H9 (cell line): ENCODE results near the gene AP1S3. TPM values are rescaled to one million over a fixed set of nuclear protein-coding genes. Genes with fewer than 3 reads are reported as not detected.

Source experiments
- DNase-seq: peaks from one replicate; pipeline ENCODE4 v3.0.0-alpha.2; 2017
- H2AFZ ChIP-seq: one replicate; pipeline ENCODE4 v1.6.1; 2013; ENCODE audit warnings: mild to moderate bottlenecking, low read length, control low read depth, moderate library complexity
- H2AK5ac ChIP-seq: 2 replicates; pipeline ENCODE4 v1.6.1; 2013; ENCODE audit warnings: low read length, control low read depth, mixed read lengths; ENCODE audit not compliant: insufficient read length
- H2BK120ac ChIP-seq: one replicate; pipeline ENCODE4 v1.6.1; 2013; ENCODE audit warnings: low read depth, mild to moderate bottlenecking, low read length, control low read depth, inconsistent platforms; ENCODE audit not compliant: poor library complexity, severe bottlenecking
- H2BK12ac ChIP-seq: 2 replicates; pipeline ENCODE4 v1.6.1; 2013; ENCODE audit warnings: low read length, control low read depth, mixed read lengths, low read depth; ENCODE audit not compliant: insufficient read length
- H2BK15ac ChIP-seq: 2 replicates; pipeline ENCODE4 v1.6.1; 2013; ENCODE audit warnings: low read depth, low read length, control low read depth
- H2BK20ac ChIP-seq: one replicate; pipeline ENCODE4 v1.6.1; 2013; ENCODE audit warnings: low read depth, mild to moderate bottlenecking, low read length, control low read depth, inconsistent platforms; ENCODE audit not compliant: poor library complexity, severe bottlenecking
- H2BK5ac ChIP-seq: 2 replicates; pipeline ENCODE4 v1.6.1; 2013; ENCODE audit warnings: low read length, control low read depth, mixed read lengths; ENCODE audit not compliant: insufficient read length
- H3K14ac ChIP-seq: 2 replicates; pipeline ENCODE4 v1.6.1; 2013; ENCODE audit warnings: low read length, control low read depth; ENCODE audit not compliant: insufficient read depth
- H3K18ac ChIP-seq: 2 replicates; pipeline ENCODE4 v1.6.1; 2013; ENCODE audit warnings: low read depth, mild to moderate bottlenecking, mixed read lengths, low read length, control low read depth; ENCODE audit not compliant: insufficient read length
- H3K23ac ChIP-seq: 2 replicates; pipeline ENCODE4 v1.6.1; 2013; ENCODE audit warnings: low read length, control low read depth, mixed read lengths, low read depth; ENCODE audit not compliant: insufficient read length
- H3K23me2 ChIP-seq: 2 replicates; pipeline ENCODE4 v1.6.1; 2013; ENCODE audit warnings: low read depth, mild to moderate bottlenecking, mixed read lengths, low read length, control low read depth; ENCODE audit not compliant: insufficient read length, poor library complexity, severe bottlenecking
- H3K27ac ChIP-seq: 2 replicates; pipeline ENCODE4 v1.5.1; 2013; ENCODE audit warnings: low read length, control low read depth, mixed read lengths, low read depth; ENCODE audit not compliant: insufficient read length
- H3K27me3 ChIP-seq: 2 replicates; pipeline ENCODE4 v1.6.1; 2013; ENCODE audit warnings: low read length, control low read depth, inconsistent platforms; ENCODE audit not compliant: insufficient read depth
- H3K4ac ChIP-seq: 2 replicates; pipeline ENCODE4 v1.6.1; 2013; ENCODE audit warnings: low read depth, mild to moderate bottlenecking, control low read depth, inconsistent platforms, low read length, moderate library complexity
- H3K4me1 ChIP-seq: 2 replicates; pipeline ENCODE4 v1.6.1; 2013; ENCODE audit warnings: low read length, control low read depth, inconsistent platforms; ENCODE audit not compliant: insufficient read depth
- H3K4me2 ChIP-seq: 2 replicates; pipeline ENCODE4 v1.6.1; 2013; ENCODE audit warnings: low read length, control low read depth, mixed read lengths; ENCODE audit not compliant: insufficient read length, insufficient read depth
- H3K56ac ChIP-seq: 2 replicates; pipeline ENCODE4 v1.6.1; 2013; ENCODE audit warnings: low read depth, mild to moderate bottlenecking, mixed read lengths, low read length, control low read depth; ENCODE audit not compliant: insufficient read length
- H3K79me1 ChIP-seq: 2 replicates; pipeline ENCODE4 v1.6.1; 2013; ENCODE audit warnings: low read depth, mild to moderate bottlenecking, moderate library complexity, low read length, control low read depth, inconsistent platforms; ENCODE audit not compliant: insufficient read depth, poor library complexity, severe bottlenecking
- H3K79me2 ChIP-seq: 2 replicates; pipeline ENCODE4 v1.6.1; 2013; ENCODE audit warnings: low read length, control low read depth, inconsistent platforms; ENCODE audit not compliant: insufficient read depth
- H3K9ac ChIP-seq: 2 replicates; pipeline ENCODE4 v1.6.1; 2013; ENCODE audit warnings: low read length, control low read depth, mixed read lengths; ENCODE audit not compliant: insufficient read length; ENCODE audit errors: extremely low read depth
- H3K9me3 ChIP-seq: one replicate; pipeline ENCODE4 v1.6.1; 2013; ENCODE audit warnings: low read depth, low read length, inconsistent platforms; ENCODE audit not compliant: control insufficient read depth
- H3T11ph ChIP-seq: one replicate; pipeline ENCODE4 v1.6.1; 2013; ENCODE audit warnings: mild to moderate bottlenecking, low read length, control low read depth, inconsistent platforms
- H4K20me1 ChIP-seq: one replicate; pipeline ENCODE4 v1.6.1; 2013; ENCODE audit not compliant: control insufficient read depth, insufficient read length, insufficient read depth
- H4K5ac ChIP-seq: 2 replicates; pipeline ENCODE4 v1.6.1; 2013; ENCODE audit warnings: low read depth, mild to moderate bottlenecking, mixed read lengths, low read length, control low read depth; ENCODE audit not compliant: insufficient read length
- H4K8ac ChIP-seq: replicated peaks from 2 replicates; pipeline ENCODE4 v1.6.1; 2013; ENCODE audit warnings: low read length, control low read depth, mixed read lengths, low read depth; ENCODE audit not compliant: insufficient read length
- H4K91ac ChIP-seq: 2 replicates; pipeline ENCODE4 v1.6.1; 2013; ENCODE audit warnings: low read depth, mild to moderate bottlenecking, moderate library complexity, mixed read lengths, low read length, control low read depth; ENCODE audit not compliant: insufficient read length
- H3K27ac Mint-ChIP-seq, 3 experiments: 2 replicates in 2 of 3; 3 replicates in 1 of 3; pipeline ENCODE4 v1.8.0; 2020 to 2021; ENCODE audit warnings: mixed read lengths in 3 of 3, mild to moderate bottlenecking in 1 of 3, moderate library complexity in 1 of 3
- H3K27me3 Mint-ChIP-seq: 2 replicates; pipeline ENCODE4 v1.8.0; 2021; ENCODE audit warnings: low read depth, mild to moderate bottlenecking, moderate library complexity, mixed read lengths
- H3K36me3 Mint-ChIP-seq, 3 experiments: 2 replicates in 2 of 3; 3 replicates in 1 of 3; pipeline ENCODE4 v1.8.0; 2020 to 2021; ENCODE audit warnings: low read depth in 3 of 3, mixed read lengths in 3 of 3; ENCODE audit not compliant: insufficient read depth in 1 of 3
- H3K4me1 Mint-ChIP-seq, 2 experiments: 2 replicates each; pipeline ENCODE4 v1.8.0; 2020; ENCODE audit warnings: mixed read lengths in 2 of 2
- H3K4me3 Mint-ChIP-seq, 2 experiments: 2 replicates in 1 of 2; 3 replicates in 1 of 2; pipeline ENCODE4 v1.8.0; 2020 to 2021; ENCODE audit warnings: mild to moderate bottlenecking in 2 of 2, mixed read lengths in 2 of 2, moderate library complexity in 1 of 2
- H3K9me3 Mint-ChIP-seq, 2 experiments: 2 replicates in 1 of 2; 3 replicates in 1 of 2; pipeline ENCODE4 v1.8.0; 2020; ENCODE audit warnings: mild to moderate bottlenecking in 2 of 2, mixed read lengths in 2 of 2, moderate library complexity in 1 of 2
- WGBS: extraction: QIAGEN DNeasy Blood & Tissue Kit; methylation state at CpG from one replicate; pipeline ENCODE4 v1.1.7; 2013; ENCODE audit warnings: missing lambda C conversion rate, low lambda C conversion rate, mixed read lengths; ENCODE audit not compliant: insufficient read length; ENCODE audit errors: extremely low coverage; 5-methylcytosine and 5-hydroxymethylcytosine counted together
- total RNA-seq: library from RNA; stranded (reverse); gene quantifications from 2 replicates; pipeline ENCODE4 v1.2.1, GENCODE V29; 2021
- TF ChIP-seq, protein P1 (sequence below): fragments of 200-600 bp; sonication (generic); conservative IDR thresholded peaks from 3 replicates; pipeline ENCODE4 v1.8.0; 2021; ENCODE audit warnings: antibody characterized with exemption, mild to moderate bottlenecking

Gene AP1S3
- total RNA-seq, 1 experiment from 2014 or later, result 8.7 TPM

DNA sequence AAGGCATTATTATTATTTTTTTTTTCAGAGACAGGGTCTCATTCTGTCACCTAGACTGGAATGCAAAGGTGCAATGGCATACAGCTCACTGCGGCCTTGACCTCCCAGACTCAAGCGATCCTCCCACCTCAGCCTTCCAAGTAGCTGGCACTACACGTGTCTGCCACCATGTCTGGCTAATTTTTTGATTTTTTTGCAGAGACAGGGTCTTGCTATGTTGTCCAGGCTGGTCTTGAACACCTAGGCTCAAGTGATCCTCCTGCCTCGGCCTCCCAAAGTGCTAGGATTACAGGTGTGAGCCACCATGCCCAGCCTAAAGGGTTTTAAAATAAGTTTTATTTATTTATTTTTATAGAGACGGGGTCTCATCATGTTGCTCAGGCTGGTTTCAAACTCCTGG lies 45.3 kb upstream of the AP1S3 start:
- no CpG with 5 or more reads among the region's 5 CpGs for WGBS
- H3K79me1 ChIP-seq, result no peaks in the 10 kb centered on the region
- no peak overlapping the region for H4K5ac ChIP-seq
- H3K79me2 ChIP-seq, result no peaks in the 10 kb centered on the region
- no peak overlapping the region for H3K27ac ChIP-seq
- H3T11ph ChIP-seq, result no peak overlapping the region
- no peak overlapping the region for H2BK5ac ChIP-seq
- no peak overlapping the region for H3K23ac ChIP-seq
- no peak overlapping the region for H2BK15ac ChIP-seq
- no peaks in the 10 kb centered on the region for H3K4me1 ChIP-seq
- H3K9ac ChIP-seq, result no peak overlapping the region
- H4K20me1 ChIP-seq, result no peaks in the 10 kb centered on the region
- no peak overlapping the region for H2AK5ac ChIP-seq
- H4K8ac ChIP-seq, result no peak overlapping the region
- no peak overlapping the region for H2BK20ac ChIP-seq
- no peaks in the 10 kb centered on the region; a peak in 1 of 5 replicates for H3K9me3 Mint-ChIP-seq
- H3K18ac ChIP-seq, result no peak overlapping the region
- no peak overlapping the region for H3K4me3 Mint-ChIP-seq
- DNase-seq, result no peak
- H3K14ac ChIP-seq, result no peak overlapping the region
- H4K91ac ChIP-seq, result no peak overlapping the region
- no peak overlapping the region for H3K4me2 ChIP-seq
- no peak overlapping the region for H2AFZ ChIP-seq
- no peaks in the 10 kb centered on the region for H3K27me3 Mint-ChIP-seq
- H3K27ac Mint-ChIP-seq, result no peak overlapping the region
- H3K56ac ChIP-seq, result no peak overlapping the region
- no peaks in the 10 kb centered on the region for H3K4me1 Mint-ChIP-seq
- H3K23me2 ChIP-seq, result no peaks in the 10 kb centered on the region
- H2BK120ac ChIP-seq, result no peak overlapping the region
- no peaks in the 10 kb centered on the region for H3K27me3 ChIP-seq
- no peak overlapping the region for H2BK12ac ChIP-seq
- peaks cover 21 to 72% (median 67%) of the 10 kb centered on the region in 3 experiments for H3K36me3 Mint-ChIP-seq
- H3K4ac ChIP-seq, result no peak overlapping the region
- TF ChIP-seq, protein P1, sequence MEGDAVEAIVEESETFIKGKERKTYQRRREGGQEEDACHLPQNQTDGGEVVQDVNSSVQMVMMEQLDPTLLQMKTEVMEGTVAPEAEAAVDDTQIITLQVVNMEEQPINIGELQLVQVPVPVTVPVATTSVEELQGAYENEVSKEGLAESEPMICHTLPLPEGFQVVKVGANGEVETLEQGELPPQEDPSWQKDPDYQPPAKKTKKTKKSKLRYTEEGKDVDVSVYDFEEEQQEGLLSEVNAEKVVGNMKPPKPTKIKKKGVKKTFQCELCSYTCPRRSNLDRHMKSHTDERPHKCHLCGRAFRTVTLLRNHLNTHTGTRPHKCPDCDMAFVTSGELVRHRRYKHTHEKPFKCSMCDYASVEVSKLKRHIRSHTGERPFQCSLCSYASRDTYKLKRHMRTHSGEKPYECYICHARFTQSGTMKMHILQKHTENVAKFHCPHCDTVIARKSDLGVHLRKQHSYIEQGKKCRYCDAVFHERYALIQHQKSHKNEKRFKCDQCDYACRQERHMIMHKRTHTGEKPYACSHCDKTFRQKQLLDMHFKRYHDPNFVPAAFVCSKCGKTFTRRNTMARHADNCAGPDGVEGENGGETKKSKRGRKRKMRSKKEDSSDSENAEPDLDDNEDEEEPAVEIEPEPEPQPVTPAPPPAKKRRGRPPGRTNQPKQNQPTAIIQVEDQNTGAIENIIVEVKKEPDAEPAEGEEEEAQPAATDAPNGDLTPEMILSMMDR, result no peak
- no peaks in the 10 kb centered on the region for H3K9me3 ChIP-seq
